Activated T-helper 2 cell treated with anti-CD3 and anti-CD28 coated beads, Interferon-gamma antibody, Interleukin-2, Interleukin-4, amounts not matched to agents 10 μg/mL and 5 μg/mL and 100 μg/mL, durations not matched to agents 14 hours and 24 hours and 36 hours (primary cell): ENCODE measurements around the gene UTP11. TPM values are rescaled to one million over a fixed set of nuclear protein-coding genes. Genes with fewer than 3 reads are reported as not detected.

ENCODE experiments used
- DNase-seq: peaks from one replicate; pipeline ENCODE4 v3.0.0; 2021; ENCODE audit warnings: low spot score
- H3K27ac Mint-ChIP-seq: one replicate; pipeline ENCODE4 v1.8.0; 2021; ENCODE audit warnings: mixed read lengths
- H3K27me3 Mint-ChIP-seq: one replicate; pipeline ENCODE4 v1.8.0; 2021; ENCODE audit warnings: low read depth, mixed read lengths
- H3K36me3 Mint-ChIP-seq: one replicate; pipeline ENCODE4 v1.8.0; 2021; ENCODE audit warnings: low read depth, mixed read lengths
- H3K4me1 Mint-ChIP-seq: one replicate; pipeline ENCODE4 v1.8.0; 2021; ENCODE audit warnings: low read depth, mixed read lengths
- H3K4me3 Mint-ChIP-seq: one replicate; pipeline ENCODE4 v1.8.0; 2021; ENCODE audit warnings: low read depth, mild to moderate bottlenecking, moderate library complexity, mixed read lengths
- H3K9me3 Mint-ChIP-seq: one replicate; pipeline ENCODE4 v1.8.0; 2021; ENCODE audit warnings: mixed read lengths
- intact Hi-C: fragments of 100-400 bp; cut with micrococcal nuclease; formaldehyde crosslinking; loops from one replicate; pipeline ENCODE4 v1.15.1; 2023
- total RNA-seq: library from RNA; stranded (reverse); gene quantifications from 2 replicates; pipeline ENCODE4 v1.2.3, GENCODE V29; 2022

Gene UTP11
- total RNA-seq, 1 donor from 2014 or later: 78.8 TPM

GRCh38 chr1:38006008-38006828 is 6.3 kb upstream of the UTP11 start:
- Mint-ChIP-seq H3K27ac (peak overlapping the region; percentile 60), H3K9me3 (no peaks in the 10 kb centered on the region), H3K36me3 (peaks cover 15% of the 10 kb centered on the region), H3K4me1 (peaks cover 43% of the 10 kb centered on the region), H3K27me3 (no peaks in the 10 kb centered on the region), H3K4me3 (peak overlapping the region; percentile 67)
- DNase-seq: no peak
- intact Hi-C loops: no loop called here

GRCh38 chr1:38009088-38009840 is 3.3 kb upstream of the UTP11 start:
- no peaks in the 10 kb centered on the region for H3K9me3 Mint-ChIP-seq
- peaks cover 18% of the 10 kb centered on the region for H3K36me3 Mint-ChIP-seq

DNA sequence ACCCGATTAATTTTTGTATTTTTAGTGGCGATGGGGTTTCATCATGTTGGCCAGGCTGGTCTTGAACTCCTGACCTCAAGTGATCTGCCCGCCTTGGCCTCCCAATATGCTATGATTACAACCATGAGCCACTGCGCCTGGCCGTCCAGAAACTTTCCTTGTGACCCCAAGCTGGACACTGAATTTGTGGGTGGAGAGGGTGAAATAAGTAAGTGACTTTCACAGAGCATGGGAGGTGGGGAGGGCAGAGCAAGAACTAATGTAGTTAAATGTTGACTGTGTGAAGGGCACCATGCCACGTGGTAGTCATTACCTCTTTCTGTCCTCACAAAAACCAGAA is 2.7 kb upstream of the UTP11 start:
- peaks cover 35% of the 10 kb centered on the region for H3K4me1 Mint-ChIP-seq
- peak overlapping the region; percentile 96 for H3K27ac Mint-ChIP-seq
- peaks cover 13% of the 10 kb centered on the region for H3K36me3 Mint-ChIP-seq
- DNase-seq: no peak
- no peaks in the 10 kb centered on the region for H3K9me3 Mint-ChIP-seq
- no peaks in the 10 kb centered on the region for H3K27me3 Mint-ChIP-seq
- intact Hi-C loops: loop anchor here (1.0 to 5.0 kb wide), 3 partner anchors 18 to 198 kb away; partner anchors contain the start of gene SF3A3
- no peak overlapping the region for H3K4me3 Mint-ChIP-seq

More at GRCh38 chr1:38009088-38009840, 3.3 kb upstream of the UTP11 start:
- peak; percentile 46 for DNase-seq
- peak overlapping the region; percentile 40 for H3K4me3 Mint-ChIP-seq
- H3K4me1 Mint-ChIP-seq: peaks cover 40% of the 10 kb centered on the region
- H3K27ac Mint-ChIP-seq: peak overlapping the region; percentile 96
- no peaks in the 10 kb centered on the region for H3K27me3 Mint-ChIP-seq
- intact Hi-C loops: loop anchor here (1.0 kb wide), 2 partner anchors 19 kb away; partner anchors contain the start of gene SF3A3

GRCh38 chr1:38013227-38013622 is 691 bp downstream of the UTP11 start:
- intact Hi-C loops: loop anchor here (5.0 kb wide), 1 partner anchor 201 kb away; no protein-coding TSS in a partner anchor
- Mint-ChIP-seq H3K27ac (peak overlapping the region; percentile 92), H3K36me3 (peaks cover 33% of the 10 kb centered on the region), H3K9me3 (no peaks in the 10 kb centered on the region), H3K27me3 (no peaks in the 10 kb centered on the region), H3K4me3 (peak overlapping the region; percentile 95), H3K4me1 (peaks cover 45% of the 10 kb centered on the region)
- no peak for DNase-seq

- H3K4me1 Mint-ChIP-seq: peaks cover 44% of the 10 kb centered on the region
These were observed 1.6 kb downstream of the UTP11 start for GRCh38 chr1:38014171-38014570.

DNA sequence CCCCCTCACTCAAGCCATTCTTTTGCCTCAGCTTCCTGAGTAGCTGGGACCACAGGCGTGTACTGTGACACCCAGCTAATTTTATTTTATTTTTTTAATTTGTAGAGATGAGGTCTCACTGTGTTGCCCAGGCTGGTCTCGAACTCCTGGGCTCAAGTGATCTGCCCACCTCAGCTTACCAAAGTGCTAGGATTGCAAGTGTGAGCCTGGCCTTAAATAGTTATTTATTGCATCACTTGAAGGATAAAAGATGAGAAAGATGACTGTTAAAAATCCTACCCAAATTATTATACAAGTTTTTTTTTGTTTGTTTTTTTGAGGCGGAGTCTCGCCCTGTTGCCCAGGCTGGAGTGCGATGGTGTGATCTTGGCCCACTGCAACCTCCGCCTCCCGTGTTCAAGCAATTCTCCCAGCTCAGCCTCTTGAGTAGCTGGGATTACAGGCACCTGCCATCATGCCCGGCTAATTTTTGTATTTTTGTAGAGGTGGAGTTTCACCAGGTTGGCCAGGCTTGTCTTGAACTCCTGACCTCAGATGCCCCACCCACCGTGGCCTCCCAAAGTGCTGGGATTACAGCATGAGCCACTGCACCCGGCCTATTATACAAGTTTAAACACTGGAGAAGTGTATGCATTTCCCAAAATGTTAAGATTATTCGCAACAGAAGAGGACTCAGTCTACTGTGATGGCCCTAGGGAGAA is 2.3 kb downstream of the UTP11 start:
- intact Hi-C loops: loop anchor here (5.0 kb wide), 1 partner anchor 203 kb away; no protein-coding TSS in a partner anchor
- H3K4me1 Mint-ChIP-seq: peaks cover 38% of the 10 kb centered on the region
- H3K27me3 Mint-ChIP-seq: no peaks in the 10 kb centered on the region
- H3K27ac Mint-ChIP-seq: no peak overlapping the region
- DNase-seq: no peak
- peaks cover 47% of the 10 kb centered on the region for H3K36me3 Mint-ChIP-seq
- peak overlapping the region; percentile 17 for H3K4me3 Mint-ChIP-seq
- no peaks in the 10 kb centered on the region for H3K9me3 Mint-ChIP-seq

More at GRCh38 chr1:38014171-38014570, 1.6 kb downstream of the UTP11 start:
- Mint-ChIP-seq H3K27me3 (no peaks in the 10 kb centered on the region), H3K9me3 (no peaks in the 10 kb centered on the region), H3K27ac (peak overlapping the region; percentile 62), H3K36me3 (peaks cover 42% of the 10 kb centered on the region), H3K4me3 (peak overlapping the region; percentile 95)
- no peak for DNase-seq
- intact Hi-C loops: loop anchor here (5.0 kb wide), 1 partner anchor 202 kb away; no protein-coding TSS in a partner anchor

- H3K27ac Mint-ChIP-seq: no peak overlapping the region
- peaks cover 57% of the 10 kb centered on the region for H3K36me3 Mint-ChIP-seq
- intact Hi-C loops: no loop called here
- no peaks in the 10 kb centered on the region for H3K27me3 Mint-ChIP-seq
- no peak for DNase-seq
- H3K4me3 Mint-ChIP-seq: no peak overlapping the region
- peaks cover 31% of the 10 kb centered on the region for H3K4me1 Mint-ChIP-seq
- H3K9me3 Mint-ChIP-seq: no peaks in the 10 kb centered on the region
These were observed 3.6 kb downstream of the UTP11 start for GRCh38 chr1:38015978-38016725.

- Mint-ChIP-seq H3K27ac (peak overlapping the region; percentile 22), H3K4me1 (peaks cover 18% of the 10 kb centered on the region), H3K27me3 (no peaks in the 10 kb centered on the region), H3K9me3 (no peaks in the 10 kb centered on the region), H3K36me3 (peaks cover 68% of the 10 kb centered on the region), H3K4me3 (no peak overlapping the region)
- intact Hi-C loops: loop anchor here (1.0 kb wide), 1 partner anchor 29 kb away; the partner anchor contains the start of gene SF3A3
- no peak for DNase-seq
These were observed 6.4 kb downstream of the UTP11 start for GRCh38 chr1:38018864-38019343.

GRCh38 chr1:38020396-38020795 is 7.9 kb downstream of the UTP11 start:
- Mint-ChIP-seq H3K27me3 (no peaks in the 10 kb centered on the region), H3K4me3 (no peak overlapping the region), H3K4me1 (peaks cover 15% of the 10 kb centered on the region), H3K9me3 (no peaks in the 10 kb centered on the region), H3K27ac (no peak overlapping the region), H3K36me3 (peaks cover 73% of the 10 kb centered on the region)
- intact Hi-C loops: loop anchor here (10.0 kb wide), 1 partner anchor 544 kb away; no protein-coding TSS in a partner anchor
- DNase-seq: no peak

- intact Hi-C loops: loop anchor here (10.0 kb wide), 1 partner anchor 543 kb away; no protein-coding TSS in a partner anchor
- H3K27ac Mint-ChIP-seq: no peak overlapping the region
- H3K36me3 Mint-ChIP-seq: peaks cover 77% of the 10 kb centered on the region
- no peak for DNase-seq
- no peaks in the 10 kb centered on the region for H3K27me3 Mint-ChIP-seq
- H3K4me3 Mint-ChIP-seq: no peak overlapping the region
- H3K9me3 Mint-ChIP-seq: no peaks in the 10 kb centered on the region
- peaks cover 10% of the 10 kb centered on the region for H3K4me1 Mint-ChIP-seq
These were observed 9.4 kb downstream of the UTP11 start for GRCh38 chr1:38021969-38022368.

GRCh38 chr1:38022810-38023209 is 10.3 kb downstream of the UTP11 start:
- H3K36me3 Mint-ChIP-seq: peaks cover 74% of the 10 kb centered on the region
- intact Hi-C loops: loop anchor here (10.0 kb wide), 1 partner anchor 542 kb away; no protein-coding TSS in a partner anchor

More at GRCh38 chr1:38022810-38023209, 10.3 kb downstream of the UTP11 start:
- no peak for DNase-seq
- Mint-ChIP-seq H3K27me3 (no peaks in the 10 kb centered on the region), H3K4me3 (no peak overlapping the region), H3K4me1 (peaks cover 18% of the 10 kb centered on the region), H3K9me3 (no peaks in the 10 kb centered on the region), H3K27ac (no peak overlapping the region)
